Measurements from ENCODE around the gene CLIC6. TPM values are rescaled to one million over a fixed set of nuclear protein-coding genes. Genes with fewer than 3 reads are reported as not detected.

The CLIC6 gene
- total and polyA plus RNA-seq, 2 of the 8 experiments (the other 6 are each of a cell fraction or from before 2014, with no cell fraction given): 0.42 to 1.3 TPM

GRCh38 chr21:34687745-34688144 is 19.0 kb downstream of the CLIC6 start:
- Histone ChIP-seq H2AK5ac (ENCODE audit: low read depth, low read length) (no peak overlapping the region), H2BK5ac (ENCODE audit: low read depth, low read length) (no peak overlapping the region), H3K4ac (replicated peaks; ENCODE audit: insufficient read length, low read depth, low read length) (no peak overlapping the region), H4K91ac (replicated peaks; ENCODE audit: insufficient read length, low read length) (no peak overlapping the region), H3K23me2 (ENCODE audit: low read depth, low read length) (no peaks in the 10 kb centered on the region), H2BK12ac (ENCODE audit: low read depth, low read length) (no peak overlapping the region), H2BK15ac (ENCODE audit: low read length) (no peak overlapping the region), H3K79me1 (ENCODE audit: low read depth, low read length) (no peaks in the 10 kb centered on the region), H4K20me1 (replicated peaks in 1 of 2; ENCODE audit: control insufficient read depth in 1 of 2, insufficient read depth in 2 of 2, low read length in 2 of 2) (no peaks in the 10 kb centered on the region), H3K9ac (replicated peaks in 1 of 4; ENCODE audit: extremely low read depth in 1 of 4, low read depth in 3 of 4, low read length in 3 of 4) (no peak overlapping the region), H3K4me2 (ENCODE audit: insufficient read depth in 1 of 2, low read depth in 2 of 2, low read length in 2 of 2) (no peak overlapping the region), H3K27ac (ENCODE audit: low read depth, low read length) (no peak overlapping the region), H3K18ac (ENCODE audit: extremely low read depth, low read length) (no peak overlapping the region), H3K56ac (replicated peaks; ENCODE audit: insufficient read length, low read depth, low read length) (no peak overlapping the region), H2BK120ac (replicated peaks; ENCODE audit: low read depth, low read length) (no peak overlapping the region), H3K4me1 (replicated peaks in 1 of 4; ENCODE audit: control insufficient read depth in 3 of 4, insufficient read depth in 4 of 4, low read length in 3 of 4) (peaks cover 0 to 6% (median 2%) of the 10 kb centered on the region in 4 experiments; a peak in 4 of 7 replicates), H4K8ac (ENCODE audit: extremely low read depth, insufficient read depth, low read length) (no peak overlapping the region), H2BK20ac (ENCODE audit: low read length) (no peak overlapping the region), H2AFZ (ENCODE audit: low read length) (no peak overlapping the region), H4K5ac (ENCODE audit: insufficient read length, low read depth, low read length) (no peak overlapping the region), H3K23ac (ENCODE audit: insufficient read length) (no peak overlapping the region), H3K27me3 (replicated peaks in 1 of 4; ENCODE audit: control insufficient read depth in 3 of 4, extremely low read depth in 1 of 4, insufficient read depth in 3 of 4, low read length in 3 of 4) (no peaks in the 10 kb centered on the region; a peak in 2 of 7 replicates), H3K79me2 (ENCODE audit: control insufficient read depth in 1 of 2, insufficient read depth in 2 of 2, low read length in 2 of 2) (no peaks in the 10 kb centered on the region), H3K36me3 (ENCODE audit: control insufficient read depth in 2 of 4, insufficient read depth in 4 of 4, low read length in 3 of 4) (no peaks in the 10 kb centered on the region), H3K4me3 (ENCODE audit: extremely low read depth in 1 of 4, insufficient read depth in 2 of 4, low read depth in 3 of 4, low read length in 4 of 4) (no peak overlapping the region), H3K9me3 (ENCODE audit: insufficient read depth in 2 of 2, low read depth in 1 of 2, low read length in 1 of 2) (no peaks in the 10 kb centered on the region), H3K14ac (ENCODE audit: insufficient read length) (no peak overlapping the region)
- FAIRE-seq (no peak), DNase-seq (ENCODE audit: low read depth in 1 of 2, low spot score in 2 of 2) (no peak)
- POLR2A ChIA-PET (ENCODE audit: partially characterized antibody): interaction anchor here (1.2 kb wide), 1 partner anchor 17 kb away, joined by 3 read pairs; no protein-coding TSS in a partner anchor
- WGBS, 2 experiments (ENCODE audit: extremely low coverage in 1 of 2, insufficient coverage in 1 of 2, insufficient read length in 1 of 2, insufficient replicate concordance in 2 of 2, low coverage in 1 of 2, low lambda C conversion rate in 2 of 2, missing lambda C conversion rate in 1 of 2): 80% methylated on average over 2 of the region's 2 CpGs; no CpG with 5 or more reads in 1 of the 2 experiments
- CTCF ChIA-PET (ENCODE audit: partially characterized antibody): interaction anchor here (0.6 to 1.5 kb wide), 2 partner anchors 58 to 1603 kb away, joined by 3 to 7 read pairs; no protein-coding TSS in a partner anchor
- TF ChIP-seq NRF1 (IDR thresholded peaks at IDR 0.05; ENCODE audit: low read depth, low read length) (no peak), CHD1 (IDR thresholded peaks at IDR 0.05; ENCODE audit: low read depth, low read length) (no peak), USF2 (IDR thresholded peaks at IDR 0.05; ENCODE audit: low read length) (no peak), JUND (IDR thresholded peaks at IDR 0.05; ENCODE audit: low read length) (no peak), CREB1 (IDR thresholded peaks at IDR 0.05) (no peak), KDM4A (IDR thresholded peaks at IDR 0.05; ENCODE audit: low read depth, low read length, severe bottlenecking) (no peak), CEBPB (IDR thresholded peaks at IDR 0.05; ENCODE audit: low read depth, low read length) (no peak), POLR2A (IDR thresholded peaks at IDR 0.05; ENCODE audit: control extremely low read depth in 1 of 2, low read depth in 2 of 2, low read length in 2 of 2) (no peak), SP4 (IDR thresholded peaks at IDR 0.05; ENCODE audit: low read length) (no peak), CBX8 (IDR thresholded peaks at IDR 0.05; ENCODE audit: borderline replicate concordance, low read depth, low read length) (no peak)
